GM12874 (cell line): Measurements from ENCODE around the gene RIC8B.

Source experiments
- CTCF ChIP-seq: IDR thresholded peaks from 2 replicates; pipeline ENCODE4 v1.5.1; 2011; ENCODE audit warnings: low read depth, mild to moderate bottlenecking, control low read depth, low read length, moderate library complexity; ENCODE audit not compliant: insufficient read depth

Gene RIC8B

GRCh38 chr12:106889950-106890626, 115.6 kb downstream of the RIC8B start:
- no peak for TF ChIP-seq CTCF

GRCh38 chr12:106892075-106892474, 117.6 kb downstream of the RIC8B start:
- no peak for TF ChIP-seq CTCF

GRCh38 chr12:106893451-106893850, 119.0 kb downstream of the RIC8B start:
- TF ChIP-seq CTCF, result no peak

GRCh38 chr12:106894774-106895173, 120.3 kb downstream of the RIC8B start:
- no peak for TF ChIP-seq CTCF

GRCh38 chr12:106896603-106897002, 122.1 kb downstream of the RIC8B start:
- no peak for TF ChIP-seq CTCF

- no peak for TF ChIP-seq CTCF
Observed at GRCh38 chr12:106897082-106897481, 122.6 kb downstream of the RIC8B start.

- no peak for TF ChIP-seq CTCF
Observed at GRCh38 chr12:106897981-106898901, 123.8 kb downstream of the RIC8B start.
